Measurements from ENCODE around the gene FAM13A. TPM values are rescaled to one million over a fixed set of nuclear protein-coding genes. Genes with fewer than 3 reads are reported as not detected.
"Not testable (repeated sequence)": the region's sequence is repeated elsewhere in the genome, so short reads cannot be mapped to it uniquely, and the experiment has no call there.

The FAM13A gene
- total RNA-seq, 1 experiment from 2014 or later: 6.5 TPM

GRCh38 chr4:89042055-89042454 is 14.9 kb downstream of the FAM13A start:
- DNase-seq (ENCODE audit: low read depth): no peak

- DNase-seq (ENCODE audit: low read depth): no peak
These were observed 17.2 kb downstream of the FAM13A start for GRCh38 chr4:89039730-89040338.

GRCh38 chr4:89036535-89036934 is 20.4 kb downstream of the FAM13A start:
- no peak for DNase-seq (ENCODE audit: low read depth)

GRCh38 chr4:89031272-89031671 is 25.7 kb downstream of the FAM13A start:
- DNase-seq (ENCODE audit: low read depth): no peak

- DNase-seq (ENCODE audit: low read depth): no peak
These were observed 27.4 kb downstream of the FAM13A start for GRCh38 chr4:89029591-89029990.

- DNase-seq (ENCODE audit: low read depth): no peak
These were observed 30.4 kb downstream of the FAM13A start for GRCh38 chr4:89026542-89026941.

GRCh38 chr4:89024051-89024675 is 32.8 kb downstream of the FAM13A start:
- peak; percentile 36 for DNase-seq (ENCODE audit: low read depth)

- no peak for DNase-seq (ENCODE audit: low read depth)
These were observed 33.8 kb downstream of the FAM13A start for GRCh38 chr4:89023140-89023539.

- no peak for DNase-seq (ENCODE audit: low read depth)
These were observed 34.4 kb downstream of the FAM13A start for GRCh38 chr4:89022426-89023128.

GRCh38 chr4:89021684-89022083 is 35.3 kb downstream of the FAM13A start:
- DNase-seq (ENCODE audit: low read depth): no peak

GRCh38 chr4:89021062-89021461 is 35.9 kb downstream of the FAM13A start:
- DNase-seq (ENCODE audit: low read depth): no peak

- not testable (repeated sequence) for DNase-seq (ENCODE audit: low read depth)
These were observed 42.1 kb downstream of the FAM13A start for GRCh38 chr4:89014897-89015296.

- DNase-seq (ENCODE audit: low read depth): no peak
These were observed 47.1 kb downstream of the FAM13A start for GRCh38 chr4:89009761-89010369.

- no peak for DNase-seq (ENCODE audit: low read depth)
These were observed 47.9 kb downstream of the FAM13A start for GRCh38 chr4:89009115-89009514.

GRCh38 chr4:89008166-89008565 is 48.8 kb downstream of the FAM13A start:
- DNase-seq (ENCODE audit: low read depth): no peak

GRCh38 chr4:89007338-89007939 is 49.5 kb downstream of the FAM13A start:
- DNase-seq (ENCODE audit: low read depth): no peak

GRCh38 chr4:89006307-89006706 is 50.7 kb downstream of the FAM13A start:
- DNase-seq (ENCODE audit: low read depth): no peak

- DNase-seq (ENCODE audit: low read depth): not testable (repeated sequence)
These were observed 51.9 kb downstream of the FAM13A start for GRCh38 chr4:89005066-89005465.

GRCh38 chr4:89001647-89002445 is 55.1 kb downstream of the FAM13A start:
- no peak for DNase-seq (ENCODE audit: low read depth)

GRCh38 chr4:89000844-89001360 is 56.1 kb downstream of the FAM13A start:
- DNase-seq (ENCODE audit: low read depth): peak; percentile 45

GRCh38 chr4:89000382-89000781 is 56.6 kb downstream of the FAM13A start:
- DNase-seq (ENCODE audit: low read depth): no peak

Measured in Daoy (cell line).